DOHH2 (cell line): Measurements from ENCODE around the gene TMEM52.
A peak's percentile ranks its signal among the peaks of the same experiment; 100 is the strongest.
"Not testable (repeated sequence)": the region's sequence is repeated elsewhere in the genome, so short reads cannot be mapped to it uniquely, and the experiment has no call there.

Experiments
- H3F3A ChIP-seq: fragments of 200-600 bp; sonication (generic), shearing (Covaris generic); 2 replicates; pipeline ENCODE4 v1.6.0; 2016; ENCODE audit warnings: antibody characterized with exemption, mild to moderate bottlenecking; ENCODE audit not compliant: control insufficient read depth, insufficient read depth
- H3K27ac ChIP-seq: fragments of 200-600 bp; sonication (generic); 2 replicates; pipeline ENCODE4 v1.5.1; 2014; ENCODE audit warnings: low read depth, mild to moderate bottlenecking, low read length, moderate library complexity
- H3K27me3 ChIP-seq: fragments of 200-600 bp; sonication (generic); 2 replicates; pipeline ENCODE4 v1.6.1; 2014; ENCODE audit warnings: mild to moderate bottlenecking, low read length, mixed read lengths; ENCODE audit not compliant: control insufficient read depth
- H3K36me3 ChIP-seq: fragments of 200-600 bp; sonication (generic); 2 replicates; pipeline ENCODE4 v1.6.1; 2014; ENCODE audit warnings: mild to moderate bottlenecking, low read length, moderate library complexity, mixed read lengths; ENCODE audit not compliant: control insufficient read depth
- H3K4me1 ChIP-seq: fragments of 200-600 bp; sonication (generic); 2 replicates; pipeline ENCODE4 v1.6.1; 2014; ENCODE audit warnings: mild to moderate bottlenecking, low read length, mixed read lengths; ENCODE audit not compliant: control insufficient read depth
- H3K4me2 ChIP-seq: fragments of 200-600 bp; sonication (generic); 2 replicates; pipeline ENCODE4 v1.6.0; 2014; ENCODE audit warnings: mild to moderate bottlenecking, low read length, moderate library complexity
- H3K4me3 ChIP-seq: fragments of 200-600 bp; sonication (generic); 2 replicates; pipeline ENCODE4 v1.5.1; 2014; ENCODE audit warnings: mild to moderate bottlenecking, low read length, mixed read lengths
- H3K79me2 ChIP-seq: fragments of 200-600 bp; sonication (generic); 2 replicates; pipeline ENCODE4 v1.6.1; 2014; ENCODE audit warnings: mild to moderate bottlenecking, low read length, mixed read lengths; ENCODE audit not compliant: control insufficient read depth
- H3K9me2 ChIP-seq: fragments of 200-600 bp; sonication (generic); replicated peaks from 2 replicates; pipeline ENCODE4 v1.6.1; 2014; ENCODE audit warnings: mild to moderate bottlenecking, low read length, mixed read lengths; ENCODE audit not compliant: control insufficient read depth
- H3K9me3 ChIP-seq: fragments of 200-600 bp; sonication (generic); 2 replicates; pipeline ENCODE4 v1.6.1; 2014; ENCODE audit warnings: antibody characterized with exemption, low read length, mixed read lengths; ENCODE audit not compliant: control insufficient read depth, insufficient read depth
- H4K20me1 ChIP-seq: fragments of 200-600 bp; sonication (generic); 2 replicates; pipeline ENCODE4 v1.6.0; 2014; ENCODE audit warnings: low read depth, mild to moderate bottlenecking, antibody characterized with exemption, low read length, moderate library complexity; ENCODE audit not compliant: control insufficient read depth, insufficient read depth
- CTCF ChIP-seq: fragments of 200-600 bp; sonication (generic); IDR thresholded peaks from one replicate; pipeline ENCODE4 v1.5.1; 2014; ENCODE audit warnings: antibody characterized with exemption, mild to moderate bottlenecking, low read depth, low read length; ENCODE audit not compliant: poor library complexity, severe bottlenecking
- EZH2phosphoT487 ChIP-seq: fragments of 200-600 bp; sonication (generic); IDR thresholded peaks from 2 replicates; pipeline ENCODE4 v1.6.1; 2017; ENCODE audit warnings: borderline replicate concordance, mild to moderate bottlenecking, antibody characterized with exemption, low read length, moderate library complexity, mixed read lengths

The TMEM52 gene

GRCh38 chr1:1889847-1890505 is 29.1 kb downstream of the TMEM52 start:
- peaks cover 35% of the 10 kb centered on the region for H4K20me1 ChIP-seq
- peaks cover 79% of the 10 kb centered on the region for H3K79me2 ChIP-seq
- H3K9me3 ChIP-seq = no peaks in the 10 kb centered on the region
- H3K9me2 ChIP-seq = no peaks in the 10 kb centered on the region
- peak overlapping the region; percentile 65 for H3K4me2 ChIP-seq
- H3K36me3 ChIP-seq = peaks cover 47% of the 10 kb centered on the region
- peak overlapping the region; percentile 70 for H3K27ac ChIP-seq
- peak overlapping the region; percentile 91 for H3K4me3 ChIP-seq
- TF ChIP-seq CTCF (no peak), EZH2phosphoT487 (no peak)
- H3K27me3 ChIP-seq = no peaks in the 10 kb centered on the region
- peaks cover 65% of the 10 kb centered on the region for H3K4me1 ChIP-seq
- no peaks in the 10 kb centered on the region for H3F3A ChIP-seq

- peaks cover 87% of the 10 kb centered on the region for H3K79me2 ChIP-seq
- peaks cover 53% of the 10 kb centered on the region for H3K36me3 ChIP-seq
- H3K9me2 ChIP-seq = no peaks in the 10 kb centered on the region
- peaks cover 35% of the 10 kb centered on the region for H4K20me1 ChIP-seq
- no peak for TF ChIP-seq EZH2phosphoT487
- no peak for TF ChIP-seq CTCF
- H3K4me3 ChIP-seq = peak overlapping the region; percentile 91
- H3K27me3 ChIP-seq = no peaks in the 10 kb centered on the region
- no peaks in the 10 kb centered on the region for H3F3A ChIP-seq
- no peaks in the 10 kb centered on the region for H3K9me3 ChIP-seq
- peak overlapping the region; percentile 70 for H3K27ac ChIP-seq
- H3K4me1 ChIP-seq = peaks cover 57% of the 10 kb centered on the region
- H3K4me2 ChIP-seq = peak overlapping the region; percentile 65
Measured at GRCh38 chr1:1889090-1889750, 29.9 kb downstream of the TMEM52 start.

- H3K79me2 ChIP-seq = peaks cover 100% of the 10 kb centered on the region
- not testable (repeated sequence) for H3K27ac ChIP-seq, H3K9me2 ChIP-seq, H3F3A ChIP-seq, H3K4me3 ChIP-seq, H3K4me2 ChIP-seq, H3K27me3 ChIP-seq, H3K9me3 ChIP-seq
- H4K20me1 ChIP-seq = peaks cover 60% of the 10 kb centered on the region
- peaks cover 66% of the 10 kb centered on the region for H3K36me3 ChIP-seq
- H3K4me1 ChIP-seq = peaks cover 49% of the 10 kb centered on the region
Measured at GRCh38 chr1:1883890-1884289, 35.2 kb downstream of the TMEM52 start.

- no peaks in the 10 kb centered on the region for H3K9me2 ChIP-seq
- no peak overlapping the region for H3K4me3 ChIP-seq
- H3K4me1 ChIP-seq = peaks cover 49% of the 10 kb centered on the region
- no peaks in the 10 kb centered on the region for H3K9me3 ChIP-seq
- H3F3A ChIP-seq = no peaks in the 10 kb centered on the region
- peaks cover 66% of the 10 kb centered on the region for H3K36me3 ChIP-seq
- peaks cover 58% of the 10 kb centered on the region for H4K20me1 ChIP-seq
- TF ChIP-seq CTCF = no peak
- TF ChIP-seq EZH2phosphoT487 = no peak
- H3K79me2 ChIP-seq = peaks cover 100% of the 10 kb centered on the region
- no peak overlapping the region for H3K4me2 ChIP-seq
- H3K27me3 ChIP-seq = no peaks in the 10 kb centered on the region
- no peak overlapping the region for H3K27ac ChIP-seq
Measured at GRCh38 chr1:1883092-1883873, 35.8 kb downstream of the TMEM52 start.
